Activated T-helper 1 cell treated with anti-CD3 and anti-CD28 coated beads, Interleukin-2, amount 50 U/mL, for 16 hours (primary cell): ENCODE results near the gene STAG3.

Experiments
- DNase-seq, 2 donors: peaks; one replicate each; pipeline ENCODE4 v3.0.0-alpha.2; 2020; ENCODE audit warnings: low read depth in 1 of 2, low spot score in 1 of 2

STAG3 gene

GRCh38 chr7:100154651-100155491 lies 22.8 kb upstream of the STAG3 start:
- DNase-seq = no peak

GRCh38 chr7:100155553-100156317 lies 22.0 kb upstream of the STAG3 start:
- DNase-seq = no peak

- DNase-seq = no peak
Observed at GRCh38 chr7:100156331-100157068, 21.2 kb upstream of the STAG3 start.

GRCh38 chr7:100157069-100157333 lies 20.7 kb upstream of the STAG3 start:
- DNase-seq = no peak

- DNase-seq = no peak
Observed at GRCh38 chr7:100157334-100158228, 20.1 kb upstream of the STAG3 start.

- DNase-seq = peak; percentile 85 to 88
Observed at GRCh38 chr7:100158229-100159098, 19.3 kb upstream of the STAG3 start, which contains the start of gene TRAPPC14. Gene TRAPPC14, minus strand, starts transcription at chr7:100158723. Its CDS starts 224 bp downstream, at chr7:100158499.

- no peak for DNase-seq
Observed at GRCh38 chr7:100159099-100159623, 18.6 kb upstream of the STAG3 start.

GRCh38 chr7:100160067-100160466 lies 17.7 kb upstream of the STAG3 start:
- DNase-seq = no peak

- no peak for DNase-seq
Observed at GRCh38 chr7:100163006-100163531, 14.6 kb upstream of the STAG3 start.

GRCh38 chr7:100163871-100164270 lies 13.8 kb upstream of the STAG3 start:
- DNase-seq = no peak

- no peak for DNase-seq
Observed at GRCh38 chr7:100166317-100166940, 11.3 kb upstream of the STAG3 start.

- DNase-seq = no peak
Observed at GRCh38 chr7:100166970-100167911, 10.5 kb upstream of the STAG3 start.

GRCh38 chr7:100167912-100168323 lies 9.8 kb upstream of the STAG3 start:
- DNase-seq = no peak

GRCh38 chr7:100169147-100169850 lies 8.4 kb upstream of the STAG3 start:
- no peak for DNase-seq

- DNase-seq = no peak
Observed at GRCh38 chr7:100170101-100170897, 7.4 kb upstream of the STAG3 start.

GRCh38 chr7:100171087-100171681 lies 6.5 kb upstream of the STAG3 start:
- peak in 1 of 2 donors; percentile 26 for DNase-seq
